Mesothelial cell of epicardium (in vitro differentiated cells): Measurements from ENCODE around the gene GSTO2. TPM values are rescaled to one million over a fixed set of nuclear protein-coding genes. Genes with fewer than 3 reads are reported as not detected.

Source experiments
- DNase-seq, 2 experiments: peaks; one replicate each; pipeline ENCODE4 v3.0.0; 2021; ENCODE audit warnings: low spot score in 2 of 2; ENCODE audit not compliant: unreplicated experiment in 2 of 2
- H3K27ac Mint-ChIP-seq: 2 replicates; pipeline ENCODE4 v1.8.0; 2021; ENCODE audit warnings: mixed read lengths
- H3K27me3 Mint-ChIP-seq: 2 replicates; pipeline ENCODE4 v1.8.0; 2021; ENCODE audit warnings: low read depth, mixed read lengths
- H3K36me3 Mint-ChIP-seq: 2 replicates; pipeline ENCODE4 v1.8.0; 2021; ENCODE audit warnings: mixed read lengths
- H3K4me1 Mint-ChIP-seq: 2 replicates; pipeline ENCODE4 v1.8.0; 2021; ENCODE audit warnings: mixed read lengths
- H3K4me3 Mint-ChIP-seq: 2 replicates; pipeline ENCODE4 v1.8.0; 2021; ENCODE audit warnings: mild to moderate bottlenecking, moderate library complexity, mixed read lengths
- H3K9me3 Mint-ChIP-seq: 2 replicates; pipeline ENCODE4 v1.8.0; 2021; ENCODE audit warnings: mixed read lengths
- total RNA-seq: library from RNA; stranded (reverse); gene quantifications from 3 replicates; pipeline ENCODE4 v1.2.1, GENCODE V29; 2021
- TF ChIP-seq, protein P1 (sequence below): fragments of 200-600 bp; sonication (generic); IDR thresholded peaks from one replicate; pipeline ENCODE4 v1.5.0; 2021; ENCODE audit warnings: antibody characterized with exemption; ENCODE audit not compliant: unreplicated experiment

GSTO2 gene
- total RNA-seq, 1 donor from 2014 or later, result 11.7 TPM

DNA sequence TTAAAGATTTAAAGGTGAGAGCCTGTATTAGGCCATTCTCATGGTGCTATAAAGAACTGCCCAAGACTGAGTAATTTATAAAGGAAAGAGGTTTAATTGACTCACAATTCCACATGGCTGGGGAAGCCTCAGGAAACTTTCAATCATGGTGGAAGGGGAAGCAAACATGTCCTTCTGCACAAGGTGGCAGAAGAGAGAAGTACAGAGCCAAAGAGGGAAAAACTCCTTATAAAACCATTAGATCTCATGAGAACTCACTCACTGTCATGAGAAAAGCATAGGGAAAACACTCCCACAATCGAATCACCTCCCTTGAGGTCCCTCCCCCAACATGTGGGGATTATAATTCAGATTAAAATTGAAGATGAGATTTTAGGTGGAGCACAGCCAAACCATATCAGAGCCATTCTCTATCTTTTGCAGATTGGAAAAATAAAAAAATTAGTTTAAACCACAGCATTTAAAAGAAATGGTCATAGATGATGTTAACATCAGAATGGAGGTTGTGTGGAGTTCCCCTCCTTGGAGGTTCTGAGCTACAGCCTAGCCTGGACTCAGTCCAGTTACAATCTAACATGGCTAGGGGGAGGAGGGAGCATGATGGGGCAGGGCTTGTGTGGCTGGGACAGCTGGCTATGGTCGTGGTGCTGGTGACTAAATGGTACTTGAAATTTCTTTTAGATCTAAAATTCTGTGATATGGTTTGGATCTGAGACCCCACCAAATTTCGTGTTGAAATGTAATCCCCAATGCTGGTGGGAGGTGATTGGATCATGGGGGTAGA is 33.1 kb downstream of the GSTO2 start:
- H3K36me3 Mint-ChIP-seq, result peaks cover 4% of the 10 kb centered on the region
- H3K27ac Mint-ChIP-seq, result no peak overlapping the region
- no peaks in the 10 kb centered on the region for H3K27me3 Mint-ChIP-seq
- H3K9me3 Mint-ChIP-seq, result peaks cover 10% of the 10 kb centered on the region
- H3K4me1 Mint-ChIP-seq, result peaks cover 34% of the 10 kb centered on the region
- DNase-seq, result no peak
- TF ChIP-seq, protein P1, sequence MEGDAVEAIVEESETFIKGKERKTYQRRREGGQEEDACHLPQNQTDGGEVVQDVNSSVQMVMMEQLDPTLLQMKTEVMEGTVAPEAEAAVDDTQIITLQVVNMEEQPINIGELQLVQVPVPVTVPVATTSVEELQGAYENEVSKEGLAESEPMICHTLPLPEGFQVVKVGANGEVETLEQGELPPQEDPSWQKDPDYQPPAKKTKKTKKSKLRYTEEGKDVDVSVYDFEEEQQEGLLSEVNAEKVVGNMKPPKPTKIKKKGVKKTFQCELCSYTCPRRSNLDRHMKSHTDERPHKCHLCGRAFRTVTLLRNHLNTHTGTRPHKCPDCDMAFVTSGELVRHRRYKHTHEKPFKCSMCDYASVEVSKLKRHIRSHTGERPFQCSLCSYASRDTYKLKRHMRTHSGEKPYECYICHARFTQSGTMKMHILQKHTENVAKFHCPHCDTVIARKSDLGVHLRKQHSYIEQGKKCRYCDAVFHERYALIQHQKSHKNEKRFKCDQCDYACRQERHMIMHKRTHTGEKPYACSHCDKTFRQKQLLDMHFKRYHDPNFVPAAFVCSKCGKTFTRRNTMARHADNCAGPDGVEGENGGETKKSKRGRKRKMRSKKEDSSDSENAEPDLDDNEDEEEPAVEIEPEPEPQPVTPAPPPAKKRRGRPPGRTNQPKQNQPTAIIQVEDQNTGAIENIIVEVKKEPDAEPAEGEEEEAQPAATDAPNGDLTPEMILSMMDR, result no peak
- H3K4me3 Mint-ChIP-seq, result no peak overlapping the region

GRCh38 chr10:104303594-104304355 is 34.8 kb downstream of the GSTO2 start:
- Mint-ChIP-seq H3K27ac (no peak overlapping the region), H3K4me3 (no peak overlapping the region), H3K27me3 (no peaks in the 10 kb centered on the region), H3K9me3 (peaks cover 10% of the 10 kb centered on the region), H3K4me1 (peaks cover 32% of the 10 kb centered on the region), H3K36me3 (peaks cover 4% of the 10 kb centered on the region)
- TF ChIP-seq, protein P1, result no peak
- no peak for DNase-seq

GRCh38 chr10:104304356-104304745 is 35.4 kb downstream of the GSTO2 start:
- Mint-ChIP-seq H3K27ac (no peak overlapping the region), H3K4me3 (no peak overlapping the region)

GRCh38 chr10:104304927-104305326 is 35.9 kb downstream of the GSTO2 start:
- Mint-ChIP-seq H3K4me3 (no peak overlapping the region), H3K27ac (no peak overlapping the region), H3K36me3 (peaks cover 4% of the 10 kb centered on the region), H3K9me3 (peaks cover 10% of the 10 kb centered on the region), H3K4me1 (peaks cover 21% of the 10 kb centered on the region), H3K27me3 (no peaks in the 10 kb centered on the region)
- no peak for DNase-seq
- TF ChIP-seq, protein P1, result no peak

More at GRCh38 chr10:104304356-104304745, 35.4 kb downstream of the GSTO2 start:
- Mint-ChIP-seq H3K9me3 (peaks cover 10% of the 10 kb centered on the region), H3K4me1 (peaks cover 26% of the 10 kb centered on the region), H3K27me3 (no peaks in the 10 kb centered on the region), H3K36me3 (peaks cover 4% of the 10 kb centered on the region)
- TF ChIP-seq, protein P1, result no peak
- DNase-seq, result no peak

GRCh38 chr10:104306897-104307296 is 37.9 kb downstream of the GSTO2 start:
- no peaks in the 10 kb centered on the region for H3K27me3 Mint-ChIP-seq
- peaks cover 8% of the 10 kb centered on the region for H3K4me1 Mint-ChIP-seq
- TF ChIP-seq, protein P1, result no peak
- H3K4me3 Mint-ChIP-seq, result no peak overlapping the region
- DNase-seq, result no peak
- H3K9me3 Mint-ChIP-seq, result peaks cover 10% of the 10 kb centered on the region
- H3K36me3 Mint-ChIP-seq, result peaks cover 4% of the 10 kb centered on the region
- H3K27ac Mint-ChIP-seq, result no peak overlapping the region
